Measurements from ENCODE around the gene MRPL24. TPM values are rescaled to one million over a fixed set of nuclear protein-coding genes. Genes with fewer than 3 reads are reported as not detected.
"Not testable (repeated sequence)": the region's sequence is repeated elsewhere in the genome, so short reads cannot be mapped to it uniquely, and the experiment has no call there.

MRPL24 gene
- 31.0 and 34.7 TPM in 2 replicates for total RNA-seq

- DNase-seq = peak; percentile 100
Measured at GRCh38 chr1:156740741-156741480, at the start of gene MRPL24. Gene MRPL24 (minus strand): TSS chr1:156741088. CDS start chr1:156738704, 2,384 bp downstream.

- no peak for DNase-seq
Measured at GRCh38 chr1:156789621-156790318, 48.9 kb upstream of the MRPL24 start.

- no peak for DNase-seq
Measured at GRCh38 chr1:156788136-156788535, 47.2 kb upstream of the MRPL24 start.

- no peak for DNase-seq
Measured at GRCh38 chr1:156786640-156787039, 45.8 kb upstream of the MRPL24 start.

- DNase-seq = no peak
Measured at GRCh38 chr1:156785458-156785857, 44.6 kb upstream of the MRPL24 start.

- DNase-seq = peak; percentile 31
Measured at GRCh38 chr1:156781585-156782186, 40.8 kb upstream of the MRPL24 start.

GRCh38 chr1:156777573-156777972 lies 36.7 kb upstream of the MRPL24 start:
- DNase-seq = no peak

GRCh38 chr1:156776942-156777341 lies 36.1 kb upstream of the MRPL24 start:
- no peak for DNase-seq

GRCh38 chr1:156775799-156776198 lies 34.9 kb upstream of the MRPL24 start:
- no peak for DNase-seq

GRCh38 chr1:156773607-156774006 lies 32.7 kb upstream of the MRPL24 start:
- DNase-seq = no peak

GRCh38 chr1:156772728-156773497 lies 32.0 kb upstream of the MRPL24 start:
- DNase-seq = no peak

GRCh38 chr1:156772222-156772621 lies 31.3 kb upstream of the MRPL24 start:
- no peak for DNase-seq

- DNase-seq = no peak
Measured at GRCh38 chr1:156768610-156769295, 27.9 kb upstream of the MRPL24 start.

GRCh38 chr1:156767879-156768604 lies 27.2 kb upstream of the MRPL24 start:
- DNase-seq = peak; percentile 32

- peak; percentile 100 for DNase-seq
Measured at GRCh38 chr1:156767101-156767878, 26.4 kb upstream of the MRPL24 start, which contains the start of gene PRCC. Gene PRCC (plus strand): TSS chr1:156767535. CDS start chr1:156767772, 237 bp downstream.

GRCh38 chr1:156766298-156767100 lies 25.6 kb upstream of the MRPL24 start:
- peak; percentile 31 for DNase-seq

- no peak for DNase-seq
Measured at GRCh38 chr1:156765666-156766065, 24.8 kb upstream of the MRPL24 start.

- DNase-seq = not testable (repeated sequence)
Measured at GRCh38 chr1:156765136-156765535, 24.2 kb upstream of the MRPL24 start.

GRCh38 chr1:156760796-156761104 lies 19.9 kb upstream of the MRPL24 start:
- no peak for DNase-seq

Measured in dermis blood vessel endothelial cell (primary cell).